Smooth muscle cell (in vitro differentiated cells): ENCODE measurements around the gene UBA3. TPM values are rescaled to one million over a fixed set of nuclear protein-coding genes. Genes with fewer than 3 reads are reported as not detected.
A peak's percentile ranks its signal among the peaks of the same experiment; 100 is the strongest.

Experiments used
- DNase-seq: peaks from one replicate; lab custom pipeline; 2025; ENCODE audit not compliant: unreplicated experiment; lab: John Stamatoyannopoulos, UW
- H2AFZ ChIP-seq: fragments of 200-600 bp; sonication (generic); 2 replicates; pipeline ENCODE4 v1.6.0; 2016; ENCODE audit warnings: antibody characterized with exemption, low read depth, mild to moderate bottlenecking
- H3F3A ChIP-seq: fragments of 200-600 bp; sonication (generic); 2 replicates; pipeline ENCODE4 v1.6.0; 2017; ENCODE audit warnings: antibody characterized with exemption, low read depth
- H3K27ac ChIP-seq: fragments of 200-600 bp; sonication (generic); 2 replicates; pipeline ENCODE4 v1.5.1; 2016; ENCODE audit warnings: low read depth, mild to moderate bottlenecking
- H3K27me3 ChIP-seq: fragments of 200-600 bp; sonication (generic); 2 replicates; pipeline ENCODE4 v1.6.1; 2016; ENCODE audit warnings: low read depth, mild to moderate bottlenecking
- H3K36me3 ChIP-seq: fragments of 200-600 bp; sonication (generic); 2 replicates; pipeline ENCODE4 v1.5.1; 2016; ENCODE audit warnings: low read depth
- H3K4me1 ChIP-seq: fragments of 200-600 bp; sonication (generic); 2 replicates; pipeline ENCODE4 v1.5.1; 2016; ENCODE audit warnings: low read depth
- H3K4me2 ChIP-seq: fragments of 200-600 bp; sonication (generic); 2 replicates; pipeline ENCODE4 v1.6.0; 2016; ENCODE audit warnings: mild to moderate bottlenecking
- H3K4me3 ChIP-seq: fragments of 200-600 bp; sonication (generic); 2 replicates; pipeline ENCODE4 v1.5.1; 2016; ENCODE audit warnings: mild to moderate bottlenecking
- H3K79me2 ChIP-seq: fragments of 200-600 bp; sonication (generic); 2 replicates; pipeline ENCODE4 v1.6.0; 2016; ENCODE audit warnings: low read depth, mild to moderate bottlenecking
- H3K9ac ChIP-seq: fragments of 200-600 bp; sonication (generic); 2 replicates; pipeline ENCODE4 v1.6.0; 2016; ENCODE audit warnings: low read depth
- H3K9me3 ChIP-seq: fragments of 200-600 bp; sonication (generic); replicated peaks from 2 replicates; pipeline ENCODE4 v1.5.1; 2016; ENCODE audit warnings: low read depth
- H4K20me1 ChIP-seq: fragments of 200-600 bp; sonication (generic); 2 replicates; pipeline ENCODE4 v1.6.0; 2016; ENCODE audit warnings: low read depth
- CTCF ChIP-seq: fragments of 200-600 bp; sonication (generic); IDR thresholded peaks from 2 replicates; pipeline ENCODE4 v1.5.1; 2017; ENCODE audit warnings: borderline replicate concordance, mild to moderate bottlenecking, antibody characterized with exemption; ENCODE audit not compliant: insufficient read depth, poor library complexity, severe bottlenecking
- WGBS: methylation state at CpG from one replicate; pipeline ENCODE4 v1.1.7; 2016; ENCODE audit warnings: low lambda C conversion rate; 5-methylcytosine and 5-hydroxymethylcytosine counted together
- polyA plus RNA-seq: library from polyadenylated mRNA; unstranded; fragments of >200 nt; fragmentation: Nextera tagmentation; extraction: Ambion mirVana; gene quantifications from 2 replicates; pipeline ENCODE4 v1.2.1, GENCODE V29; 2016
- total RNA-seq: library from RNA; depleted of rRNA; stranded (reverse); fragments of >200 nt; gene quantifications from 2 replicates; pipeline ENCODE4 v1.2.3, GENCODE V29; 2014

The UBA3 gene
- total and polyA plus RNA-seq, 2 experiments from 2014 or later = 47.5 to 71.2 TPM

GRCh38 chr3:69082805-69083204 is 2.6 kb upstream of the UBA3 start:
- Histone ChIP-seq H3K9ac (no peak overlapping the region), H3K79me2 (peaks cover 35% of the 10 kb centered on the region), H3K4me3 (no peak overlapping the region), H3K27me3 (no peaks in the 10 kb centered on the region), H3K9me3 (no peaks in the 10 kb centered on the region), H3K4me1 (peaks cover 50% of the 10 kb centered on the region), H3K4me2 (peak overlapping the region; percentile 76), H3K27ac (peak overlapping the region; percentile 92), H3F3A (peaks cover 30% of the 10 kb centered on the region), H4K20me1 (peaks cover 25% of the 10 kb centered on the region), H3K36me3 (no peaks in the 10 kb centered on the region), H2AFZ (no peak overlapping the region)
- no peak for TF ChIP-seq CTCF
- DNase-seq = peak; percentile 2

- H3K27ac ChIP-seq = peak overlapping the region; percentile 92
- H3K4me2 ChIP-seq = peak overlapping the region; percentile 76
- no peaks in the 10 kb centered on the region for H3K27me3 ChIP-seq
- H4K20me1 ChIP-seq = peaks cover 22% of the 10 kb centered on the region
- peaks cover 35% of the 10 kb centered on the region for H3K79me2 ChIP-seq
- no peak for TF ChIP-seq CTCF
- H3K36me3 ChIP-seq = no peaks in the 10 kb centered on the region
- H3K4me1 ChIP-seq = peaks cover 45% of the 10 kb centered on the region
- no peak overlapping the region for H2AFZ ChIP-seq
- DNase-seq = no peak
- no peak overlapping the region for H3K9ac ChIP-seq
- H3K4me3 ChIP-seq = no peak overlapping the region
- 64% methylated on average over 2 of the region's 2 CpGs for WGBS
- peaks cover 26% of the 10 kb centered on the region for H3F3A ChIP-seq
- H3K9me3 ChIP-seq = no peaks in the 10 kb centered on the region
These were observed 2.2 kb upstream of the UBA3 start for GRCh38 chr3:69082361-69082760.

- DNase-seq = no peak
- no peak overlapping the region for H3K27ac ChIP-seq
These were observed 1.6 kb upstream of the UBA3 start for GRCh38 chr3:69081583-69082262.

More at GRCh38 chr3:69081583-69082262, 1.6 kb upstream of the UBA3 start:
- H3K27me3 ChIP-seq = no peaks in the 10 kb centered on the region
- no peaks in the 10 kb centered on the region for H3K9me3 ChIP-seq
- TF ChIP-seq CTCF = no peak
- H4K20me1 ChIP-seq = peaks cover 24% of the 10 kb centered on the region
- peaks cover 35% of the 10 kb centered on the region for H3K79me2 ChIP-seq
- H3K4me1 ChIP-seq = peaks cover 42% of the 10 kb centered on the region
- peaks cover 25% of the 10 kb centered on the region for H3F3A ChIP-seq
- H3K4me3 ChIP-seq = no peak overlapping the region
- H2AFZ ChIP-seq = no peak overlapping the region
- no peaks in the 10 kb centered on the region for H3K36me3 ChIP-seq
- H3K4me2 ChIP-seq = peak overlapping the region; percentile 76
- no peak overlapping the region for H3K9ac ChIP-seq
- 51% methylated on average over 5 of the region's 5 CpGs for WGBS
